Ishikawa (cell line): Measurements from ENCODE around the gene PPIL4.

ENCODE experiments used
- CEBPB ChIP-seq: IDR thresholded peaks from 2 replicates; pipeline ENCODE4 v1.6.1; 2012
- CREB1 ChIP-seq: IDR thresholded peaks from 2 replicates; pipeline ENCODE4 v1.6.1; 2012; ENCODE audit warnings: low read depth
- EGR1 ChIP-seq: IDR thresholded peaks from 2 replicates; pipeline ENCODE4 v1.6.1; 2012
- EP300 ChIP-seq: IDR thresholded peaks from 2 replicates; pipeline ENCODE4 v1.6.1; 2012; ENCODE audit warnings: borderline replicate concordance
- FOXM1 ChIP-seq: IDR thresholded peaks from 2 replicates; pipeline ENCODE4 v1.6.1; 2012; ENCODE audit warnings: low read depth, borderline replicate concordance
- MAX ChIP-seq: IDR thresholded peaks from 2 replicates; pipeline ENCODE4 v1.6.1; 2012
- NFIC ChIP-seq: IDR thresholded peaks from 2 replicates; pipeline ENCODE4 v1.6.1; 2012
- RAD21 ChIP-seq: IDR thresholded peaks from 2 replicates; pipeline ENCODE4 v1.6.1; 2012; ENCODE audit warnings: low read depth
- REST ChIP-seq: IDR thresholded peaks from 2 replicates; pipeline ENCODE4 v1.6.1; 2012; ENCODE audit warnings: low read depth, mild to moderate bottlenecking
- TAF1 ChIP-seq: IDR thresholded peaks from 2 replicates; pipeline ENCODE4 v1.6.1; 2012; ENCODE audit warnings: low read depth, mild to moderate bottlenecking
- TCF12 ChIP-seq: IDR thresholded peaks from 2 replicates; pipeline ENCODE4 v1.6.1; 2012; ENCODE audit warnings: low read depth
- TEAD4 ChIP-seq: IDR thresholded peaks from 2 replicates; pipeline ENCODE4 v1.6.1; 2012
- USF1 ChIP-seq: IDR thresholded peaks from 2 replicates; pipeline ENCODE4 v1.6.1; 2012
- YY1 ChIP-seq: IDR thresholded peaks from 2 replicates; pipeline ENCODE4 v1.6.1; 2012; ENCODE audit warnings: low read depth
- ZBTB7A ChIP-seq: IDR thresholded peaks from 2 replicates; pipeline ENCODE4 v1.6.1; 2012; ENCODE audit warnings: low read depth

Gene PPIL4

GRCh38 chr6:149503276-149503675 lies 42.6 kb downstream of the PPIL4 start:
- TF ChIP-seq CEBPB, result peak; percentile 82
- TF ChIP-seq CREB1, result no peak

GRCh38 chr6:149501768-149502167 lies 44.1 kb downstream of the PPIL4 start:
- TF ChIP-seq TAF1, result no peak
- TF ChIP-seq EP300, result no peak
- no peak for TF ChIP-seq RAD21
- no peak for TF ChIP-seq ZBTB7A
- TF ChIP-seq TEAD4, result no peak
- TF ChIP-seq CEBPB, result no peak
- no peak for TF ChIP-seq NFIC
- TF ChIP-seq EGR1, result no peak
- no peak for TF ChIP-seq USF1
- TF ChIP-seq MAX, result no peak
- TF ChIP-seq TCF12, result no peak
- TF ChIP-seq CREB1, result no peak
- no peak for TF ChIP-seq YY1
- no peak for TF ChIP-seq FOXM1
- TF ChIP-seq REST, result no peak

- no peak for TF ChIP-seq YY1
- no peak for TF ChIP-seq TEAD4
- no peak for TF ChIP-seq NFIC
- no peak for TF ChIP-seq EGR1
- TF ChIP-seq MAX, result no peak
- no peak for TF ChIP-seq TCF12
- TF ChIP-seq FOXM1, result no peak
- no peak for TF ChIP-seq RAD21
- TF ChIP-seq USF1, result no peak
- no peak for TF ChIP-seq CEBPB
These were observed 44.6 kb downstream of the PPIL4 start for GRCh38 chr6:149501201-149501600.

GRCh38 chr6:149500096-149500495 lies 45.7 kb downstream of the PPIL4 start:
- TF ChIP-seq FOXM1 (no peak), RAD21 (no peak), NFIC (no peak), CEBPB (no peak), USF1 (no peak)

- TF ChIP-seq YY1 (no peak), REST (no peak), TAF1 (no peak), TEAD4 (no peak), CREB1 (no peak), NFIC (no peak; the same call in 1 of the 2 replicates), TCF12 (no peak), CEBPB (no peak), FOXM1 (no peak), EGR1 (no peak), MAX (no peak), RAD21 (no peak), ZBTB7A (no peak), USF1 (no peak), EP300 (no peak)
These were observed 46.8 kb downstream of the PPIL4 start for GRCh38 chr6:149499066-149499465.
